Adrenal gland (tissue), 12 donors: ENCODE results near the gene RPRD1B. TPM values are rescaled to one million over a fixed set of nuclear protein-coding genes. Genes with fewer than 3 reads are reported as not detected.

Experiments
- DNase-seq, 7 donors: peaks; one replicate each; pipeline ENCODE4 v3.0.0-alpha.2; 2019 to 2020
- H3K27ac ChIP-seq, 5 donors: fragments of 200-600 bp; sonication (generic) in 4 of 5; 1 replicate in 3 of 5; 2 replicates in 2 of 5; pipeline versions ENCODE4 v1.5.1 to v1.8.0; 2016 to 2020; ENCODE audit warnings: mild to moderate bottlenecking in 1 of 5
- H3K27me3 ChIP-seq: fragments of 200-600 bp; 2 replicates; pipeline ENCODE4 v1.8.0; 2021
- H3K36me3 ChIP-seq, 2 donors: fragments of 200-600 bp; replicated peaks in 1 of 2; 1 replicate in 1 of 2; 2 replicates in 1 of 2; pipeline versions ENCODE4 v1.5.1 to v1.8.0; 2018 to 2022
- H3K4me1 ChIP-seq, 2 donors: fragments of 200-600 bp; replicated peaks in 1 of 2; 1 replicate in 1 of 2; 2 replicates in 1 of 2; pipeline versions ENCODE4 v1.5.1 to v1.8.0; 2018 to 2021
- H3K4me3 ChIP-seq, 4 donors: fragments of 200-600 bp; sonication (generic) in 3 of 4; one replicate each; pipeline ENCODE4 v1.5.1; 2016 to 2018
- H3K9me3 ChIP-seq, 3 donors: fragments of 200-600 bp; sonication (generic) in 1 of 3; replicated peaks in 1 of 3; 1 replicate in 2 of 3; 2 replicates in 1 of 3; pipeline versions ENCODE4 v1.5.1 to v1.8.0; 2016 to 2021
- CTCF ChIP-seq, 6 experiments: fragments of 450-650 bp in 4 of 6; fragments of 200-600 bp in 2 of 6; sonication (generic) in 1 of 6; IDR thresholded peaks; 1 replicate in 5 of 6; 2 replicates in 1 of 6; pipeline versions ENCODE4 v1.5.1 to v1.8.0; 2016 to 2021; ENCODE audit warnings: antibody characterized with exemption in 6 of 6, mild to moderate bottlenecking in 2 of 6, moderate library complexity in 1 of 6
- POLR2A ChIP-seq, 2 donors: fragments of 450-650 bp; IDR thresholded peaks; one replicate each; pipeline ENCODE4 v1.6.1; 2017; ENCODE audit warnings: antibody characterized with exemption in 2 of 2, mild to moderate bottlenecking in 2 of 2, moderate library complexity in 1 of 2
- WGBS, 4 donors: extraction: QIAGEN DNeasy Blood & Tissue Kit in 2 of 4; methylation state at CpG; one replicate each; pipeline versions ENCODE4 v1.1.5 to v1.1.7; 2013 to 2017; 5-methylcytosine and 5-hydroxymethylcytosine counted together
- intact Hi-C, 2 donors: fragments of 100-400 bp; cut with DNase I; formaldehyde crosslinking; loops; one replicate each; pipeline versions ENCODE4 v1.14.1 to v1.15.0; 2022 to 2023
- polyA plus RNA-seq, 3 donors: library from polyadenylated mRNA; stranded (reverse); fragments of 200-250 nt in 2 of 3; fragments of 350-450 nt in 1 of 3; fragmentation: Illumina TruSeq in 1 of 3; extraction: RNeasy Lipid Tissue Mini Kit (QIAGEN cat#74804) in 1 of 3; gene quantifications; one replicate each; pipeline ENCODE4 v1.2.3, GENCODE V29; 2013 to 2014
- total RNA-seq, 9 donors: library from RNA; depleted of rRNA in 4 of 9; stranded (reverse); fragments of >200 nt in 4 of 9; fragments of 120-200 nt in 1 of 9; fragmentation: NEBNext Ultra II Directional in 1 of 9; extraction: Animal tissue kit (Norgen Biotek cat#: 25700) in 1 of 9; gene quantifications; one replicate each; pipeline versions ENCODE4 v1.1.0 to v1.2.4, GENCODE V29; 2013 to 2023
- donor health status: healthy with polysubstance abuse.
- donor health status: Bipolar disorder and iron deficiency.
- donor health status: DM: yes; HTN: yes; CAD: no.
- donor health status: DM: no; HTN: no; CAD: no.
- donor health status: DM: no; HTN: no; CAD: no.
- donor health status: DM: yes; HTN: yes; CAD: no.

RPRD1B gene
- total and polyA plus RNA-seq, 12 donors = 5.9 to 36.4 (median 27.1) TPM

DNA sequence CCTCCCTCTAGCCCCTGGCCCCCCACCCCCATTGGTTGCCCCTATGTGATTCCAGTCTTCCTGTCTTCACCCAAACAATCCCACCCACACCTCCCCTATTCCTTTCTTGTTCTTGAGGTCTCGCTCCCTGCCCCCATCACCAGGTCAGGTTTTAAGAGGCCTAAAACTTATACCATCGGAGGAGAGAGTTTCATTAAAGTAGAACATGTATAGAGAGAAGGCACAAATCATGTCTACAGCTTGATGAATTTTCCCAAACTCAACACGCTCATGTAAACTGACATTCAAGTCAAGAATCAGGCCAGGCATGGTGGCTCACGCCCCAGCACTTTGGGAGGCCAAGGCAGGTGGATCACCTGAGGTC lies 87.1 kb downstream of the RPRD1B start:
- no peaks in the 10 kb centered on the region for H3K36me3 ChIP-seq
- no peaks in the 10 kb centered on the region for H3K9me3 ChIP-seq
- no peaks in the 10 kb centered on the region for H3K27me3 ChIP-seq
- DNase-seq = no peak
- H3K27ac ChIP-seq = no peak overlapping the region
- TF ChIP-seq CTCF (IDR thresholded peaks at IDR 0.05) = no peak
- TF ChIP-seq POLR2A (IDR thresholded peaks at IDR 0.05) = no peak
- peaks cover 9 to 11% of the 10 kb centered on the region in 2 donors for H3K4me1 ChIP-seq
- intact Hi-C loops = no loop called here
- WGBS, 4 donors = 95 to 99% (median 96%) methylated on average over 4 of the region's 4 CpGs
- H3K4me3 ChIP-seq = no peak overlapping the region

- peak in 2 of 7 donors; percentile 4 to 16 for DNase-seq
- Histone ChIP-seq H3K36me3 (no peaks in the 10 kb centered on the region), H3K4me1 (peaks cover 9 to 21% of the 10 kb centered on the region in 2 donors), H3K27ac (no peak overlapping the region), H3K4me3 (no peak overlapping the region), H3K27me3 (no peaks in the 10 kb centered on the region), H3K9me3 (no peaks in the 10 kb centered on the region)
- WGBS, 4 donors = 76 to 95% (median 88%) methylated on average over 4 of the region's 4 CpGs
- intact Hi-C loops = no loop called here
- TF ChIP-seq CTCF (IDR thresholded peaks at IDR 0.05) (no peak), POLR2A (IDR thresholded peaks at IDR 0.05) (no peak)
These were observed 88.2 kb downstream of the RPRD1B start for GRCh38 chr20:38121741-38122140.

DNA sequence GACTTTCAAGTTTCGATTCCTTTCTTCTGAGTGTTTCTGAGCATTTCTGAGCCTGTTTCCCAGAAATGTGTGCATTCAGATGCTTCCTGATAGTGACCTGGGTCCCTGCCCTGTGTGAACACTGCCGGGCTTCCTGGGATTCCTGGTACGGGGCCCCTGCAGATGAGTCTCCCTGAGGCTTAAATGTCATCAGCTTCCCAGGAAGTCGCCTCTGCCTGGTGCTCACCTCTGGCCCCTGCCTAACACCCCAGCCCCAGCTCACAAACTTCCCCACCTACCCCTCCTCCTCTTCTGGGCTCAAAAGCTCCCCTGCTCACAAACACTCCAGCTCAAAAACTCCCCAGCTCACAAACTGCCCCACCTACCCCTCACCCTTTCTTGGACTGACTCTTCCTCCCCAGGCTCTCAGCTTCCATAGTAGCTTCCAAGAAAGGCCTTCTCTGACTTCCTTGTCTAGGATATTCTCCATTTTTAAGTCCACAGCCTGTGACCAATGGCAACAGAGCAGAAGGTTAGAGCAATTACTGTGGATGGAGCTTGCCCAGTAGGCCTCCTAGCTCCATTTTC lies 89.6 kb downstream of the RPRD1B start:
- Histone ChIP-seq H3K4me1 (peaks cover 9 to 27% of the 10 kb centered on the region in 2 donors), H3K27ac (peak overlapping the region in 3 of 5 donors; percentile 33 to 80 (median 73)), H3K27me3 (no peaks in the 10 kb centered on the region), H3K9me3 (no peaks in the 10 kb centered on the region), H3K4me3 (no peak overlapping the region), H3K36me3 (no peaks in the 10 kb centered on the region)
- intact Hi-C loops = no loop called here
- peak in 6 of 7 donors; percentile 11 to 81 (median 62) for DNase-seq
- WGBS, 4 donors = 9 to 28% (median 21%) methylated on average over 4 of the region's 4 CpGs
- TF ChIP-seq POLR2A (IDR thresholded peaks at IDR 0.05) (no peak), CTCF (IDR thresholded peaks at IDR 0.05) (no peak)

GRCh38 chr20:38125157-38126056 lies 91.9 kb downstream of the RPRD1B start:
- WGBS, 4 donors = 61 to 70% (median 67%) methylated on average over 17 to 18 of the region's 18 CpGs
- Histone ChIP-seq H3K9me3 (no peaks in the 10 kb centered on the region), H3K27me3 (no peaks in the 10 kb centered on the region), H3K36me3 (no peaks in the 10 kb centered on the region), H3K27ac (peak overlapping the region in 2 of 5 donors; percentile 77 to 83), H3K4me3 (no peak overlapping the region), H3K4me1 (peaks cover 9 to 27% of the 10 kb centered on the region in 2 donors)
- TF ChIP-seq CTCF (IDR thresholded peaks at IDR 0.05) = peak in 1 of 6 experiments; percentile 31
- no peak for TF ChIP-seq POLR2A (IDR thresholded peaks at IDR 0.05)
- DNase-seq = peak; percentile 13 to 80 (median 54)
- intact Hi-C loops = no loop called here
